Brain microvascular endothelial cell (primary cell): ENCODE data around the gene TMPRSS13.

Experiments
- DNase-seq: peaks from one replicate; pipeline ENCODE4 v3.0.0-alpha.2; 2020
- H3K27ac ChIP-seq: fragments of 250-450 bp; sonication (Bioruptor Pico); 2 replicates; pipeline ENCODE4 v1.5.1; 2020; ENCODE audit warnings: mild to moderate bottlenecking, moderate library complexity
- H3K27me3 ChIP-seq: fragments of 250-450 bp; sonication (Bioruptor Pico); replicated peaks from 2 replicates; pipeline ENCODE4 v1.5.1; 2020; ENCODE audit warnings: mild to moderate bottlenecking
- H3K36me3 ChIP-seq: fragments of 250-450 bp; sonication (Bioruptor Pico); replicated peaks from 2 replicates; pipeline ENCODE4 v1.5.1; 2020; ENCODE audit warnings: mild to moderate bottlenecking
- H3K4me3 ChIP-seq: 2 replicates; pipeline ENCODE4 v1.5.1; 2011; ENCODE audit warnings: low read depth, mild to moderate bottlenecking, control low read depth, low read length, moderate library complexity
- CTCF ChIP-seq: IDR thresholded peaks from 2 replicates; pipeline ENCODE4 v1.5.1; 2011; ENCODE audit warnings: low read depth, mild to moderate bottlenecking, moderate library complexity, low read length, control low read depth, inconsistent platforms; ENCODE audit errors: missing control alignments
- in situ Hi-C: cut with HindIII; loops from 2 replicates; pipeline ENCODE4 v1.10.0; 2017; ENCODE audit warnings: low sequenced_read_pairs, low pct_ligation_motif_present

TMPRSS13 gene

GRCh38 chr11:117900121-117900648 is 29.0 kb downstream of the TMPRSS13 start:
- H3K27ac ChIP-seq, result no peak overlapping the region
- in situ Hi-C loops, result no loop called here
- H3K27me3 ChIP-seq, result no peaks in the 10 kb centered on the region
- no peak for DNase-seq
- no peak for TF ChIP-seq CTCF
- no peak overlapping the region for H3K4me3 ChIP-seq
- no peaks in the 10 kb centered on the region for H3K36me3 ChIP-seq

- no peak for TF ChIP-seq CTCF
- no peak overlapping the region for H3K27ac ChIP-seq
- H3K36me3 ChIP-seq, result no peaks in the 10 kb centered on the region
- DNase-seq, result no peak
- no peaks in the 10 kb centered on the region for H3K27me3 ChIP-seq
- no peak overlapping the region for H3K4me3 ChIP-seq
- in situ Hi-C loops, result no loop called here
Observed at GRCh38 chr11:117898059-117898458, 31.1 kb downstream of the TMPRSS13 start.

- Histone ChIP-seq H3K36me3 (no peaks in the 10 kb centered on the region), H3K27me3 (no peaks in the 10 kb centered on the region), H3K27ac (no peak overlapping the region), H3K4me3 (no peak overlapping the region)
- no peak for DNase-seq
- in situ Hi-C loops, result no loop called here
- TF ChIP-seq CTCF, result no peak
Observed at GRCh38 chr11:117892651-117893050, 36.6 kb downstream of the TMPRSS13 start.

- in situ Hi-C loops, result no loop called here
- H3K36me3 ChIP-seq, result no peaks in the 10 kb centered on the region
- no peaks in the 10 kb centered on the region for H3K27me3 ChIP-seq
- no peak for TF ChIP-seq CTCF
- no peak overlapping the region for H3K4me3 ChIP-seq
- H3K27ac ChIP-seq, result no peak overlapping the region
- DNase-seq, result no peak
Observed at GRCh38 chr11:117891362-117891761, 37.8 kb downstream of the TMPRSS13 start.

- DNase-seq, result no peak
- no peak for TF ChIP-seq CTCF
- no peak overlapping the region for H3K4me3 ChIP-seq
- in situ Hi-C loops, result no loop called here
- no peak overlapping the region for H3K27ac ChIP-seq
- no peaks in the 10 kb centered on the region for H3K36me3 ChIP-seq
- H3K27me3 ChIP-seq, result no peaks in the 10 kb centered on the region
Observed at GRCh38 chr11:117888139-117888566, 41.0 kb downstream of the TMPRSS13 start.

GRCh38 chr11:117887431-117888138 is 41.6 kb downstream of the TMPRSS13 start:
- Histone ChIP-seq H3K36me3 (no peaks in the 10 kb centered on the region), H3K27ac (no peak overlapping the region), H3K4me3 (no peak overlapping the region), H3K27me3 (no peaks in the 10 kb centered on the region)
- in situ Hi-C loops, result no loop called here
- TF ChIP-seq CTCF, result no peak
- no peak for DNase-seq
